ENCODE results near the gene APOH.

Gene APOH

DNA sequence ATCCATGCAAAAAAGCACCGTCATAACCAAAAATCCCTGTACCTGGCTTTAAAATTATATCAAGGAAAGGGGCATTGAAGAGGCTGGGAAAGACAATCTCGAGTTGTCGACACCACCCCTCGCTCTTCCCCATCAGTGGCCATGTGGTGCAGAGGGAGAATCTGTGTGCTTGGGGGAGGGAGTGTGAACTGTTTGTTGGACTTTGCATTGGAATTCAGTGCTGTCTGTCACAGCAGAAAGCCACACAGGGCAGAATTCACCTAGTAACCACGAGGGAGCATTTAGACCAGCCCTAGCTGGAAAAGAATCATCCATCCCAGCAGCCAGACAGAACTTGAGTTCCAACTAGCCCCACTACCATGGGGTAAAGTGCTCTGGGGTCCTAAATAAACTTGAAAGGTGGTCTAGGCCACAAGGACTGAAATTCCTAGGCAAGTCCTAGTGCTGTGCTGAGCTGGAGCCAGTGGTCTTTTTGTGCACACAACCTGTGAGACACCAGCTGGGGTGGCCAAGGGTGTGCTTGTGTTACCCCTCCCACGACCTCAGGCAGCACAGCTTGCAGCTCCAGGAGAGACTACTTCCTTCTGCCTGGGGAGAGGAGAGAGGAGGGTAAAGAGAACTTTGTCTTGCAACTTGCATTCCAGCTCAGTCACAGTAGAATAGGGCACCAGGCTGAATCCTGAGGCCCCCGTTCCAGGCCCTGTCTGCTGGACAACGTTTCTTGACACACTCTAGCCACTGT lies 25.8 kb downstream of the APOH start:
- in situ Hi-C loops (cut with MboI; ENCODE audit: low sequenced_read_pairs, unreplicated experiment), result no loop called here
- no peak for DNase-seq (ENCODE audit: low spot score)
- TF ChIP-seq, protein P1, sequence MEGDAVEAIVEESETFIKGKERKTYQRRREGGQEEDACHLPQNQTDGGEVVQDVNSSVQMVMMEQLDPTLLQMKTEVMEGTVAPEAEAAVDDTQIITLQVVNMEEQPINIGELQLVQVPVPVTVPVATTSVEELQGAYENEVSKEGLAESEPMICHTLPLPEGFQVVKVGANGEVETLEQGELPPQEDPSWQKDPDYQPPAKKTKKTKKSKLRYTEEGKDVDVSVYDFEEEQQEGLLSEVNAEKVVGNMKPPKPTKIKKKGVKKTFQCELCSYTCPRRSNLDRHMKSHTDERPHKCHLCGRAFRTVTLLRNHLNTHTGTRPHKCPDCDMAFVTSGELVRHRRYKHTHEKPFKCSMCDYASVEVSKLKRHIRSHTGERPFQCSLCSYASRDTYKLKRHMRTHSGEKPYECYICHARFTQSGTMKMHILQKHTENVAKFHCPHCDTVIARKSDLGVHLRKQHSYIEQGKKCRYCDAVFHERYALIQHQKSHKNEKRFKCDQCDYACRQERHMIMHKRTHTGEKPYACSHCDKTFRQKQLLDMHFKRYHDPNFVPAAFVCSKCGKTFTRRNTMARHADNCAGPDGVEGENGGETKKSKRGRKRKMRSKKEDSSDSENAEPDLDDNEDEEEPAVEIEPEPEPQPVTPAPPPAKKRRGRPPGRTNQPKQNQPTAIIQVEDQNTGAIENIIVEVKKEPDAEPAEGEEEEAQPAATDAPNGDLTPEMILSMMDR (IDR thresholded peaks at IDR 0.05; ENCODE audit: borderline replicate concordance, control extremely low read depth, extremely low read depth, insufficient read depth, missing control alignments), result no peak

DNA sequence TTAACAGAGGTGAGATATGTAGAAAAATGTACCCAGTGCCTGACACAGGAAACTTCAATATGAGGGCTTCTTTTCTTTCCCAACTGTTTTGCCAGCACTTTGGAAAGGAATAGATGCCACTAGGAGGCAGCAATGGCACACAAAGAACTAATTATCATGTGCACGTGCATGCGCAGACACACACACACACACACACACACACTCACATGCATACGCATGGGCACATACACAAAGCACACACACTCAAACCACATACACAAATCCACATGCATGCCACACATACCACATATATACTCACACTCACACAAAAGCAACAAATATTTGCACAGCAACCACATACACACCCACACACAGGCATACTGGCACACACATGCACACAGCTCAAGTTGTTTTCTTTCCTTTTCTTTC lies 28.5 kb downstream of the APOH start:
- in situ Hi-C loops (cut with MboI; ENCODE audit: low sequenced_read_pairs, unreplicated experiment), result no loop called here
- no peak for DNase-seq (ENCODE audit: low spot score)
- TF ChIP-seq, protein P1 (IDR thresholded peaks at IDR 0.05; ENCODE audit: borderline replicate concordance, control extremely low read depth, extremely low read depth, insufficient read depth, missing control alignments), result no peak

- in situ Hi-C loops (cut with MboI; ENCODE audit: low sequenced_read_pairs, unreplicated experiment), result no loop called here
- no peak for DNase-seq (ENCODE audit: low spot score)
- TF ChIP-seq, protein P1 (IDR thresholded peaks at IDR 0.05; ENCODE audit: borderline replicate concordance, control extremely low read depth, extremely low read depth, insufficient read depth, missing control alignments), result no peak
These were observed 31.0 kb downstream of the APOH start for GRCh38 chr17:66198242-66198641.

GRCh38 chr17:66192378-66192687 lies 36.9 kb downstream of the APOH start:
- no peak for DNase-seq (ENCODE audit: low spot score)
- in situ Hi-C loops (cut with MboI; ENCODE audit: low sequenced_read_pairs, unreplicated experiment), result no loop called here
- TF ChIP-seq, protein P1 (IDR thresholded peaks at IDR 0.05; ENCODE audit: borderline replicate concordance, control extremely low read depth, extremely low read depth, insufficient read depth, missing control alignments), result no peak

GRCh38 chr17:66191593-66192377 lies 37.4 kb downstream of the APOH start, which contains the start of gene CEP112:
Gene CEP112, minus strand, starts transcription at chr17:66192133.
- DNase-seq (ENCODE audit: low spot score), result peak; percentile 89
- TF ChIP-seq, protein P1 (IDR thresholded peaks at IDR 0.05; ENCODE audit: borderline replicate concordance, control extremely low read depth, extremely low read depth, insufficient read depth, missing control alignments), result no peak
- in situ Hi-C loops (cut with MboI; ENCODE audit: low sequenced_read_pairs, unreplicated experiment), result no loop called here

- TF ChIP-seq, protein P1 (IDR thresholded peaks at IDR 0.05; ENCODE audit: borderline replicate concordance, control extremely low read depth, extremely low read depth, insufficient read depth, missing control alignments), result no peak
- no peak for DNase-seq (ENCODE audit: low spot score)
These were observed 38.2 kb downstream of the APOH start for GRCh38 chr17:66190738-66191592.

More at GRCh38 chr17:66190738-66191592, 38.2 kb downstream of the APOH start:
- in situ Hi-C loops (cut with MboI; ENCODE audit: low sequenced_read_pairs, unreplicated experiment), result no loop called here
